H1 (cell line): ENCODE data around the gene CPO. TPM values are rescaled to one million over a fixed set of nuclear protein-coding genes. Genes with fewer than 3 reads are reported as not detected.

Experiments
- CTCF ChIA-PET: fragments of 300-600 bp; sonication (Branson Sonifier 250); formaldehyde crosslinking; loops from one replicate; lab custom pipeline; 2021; ENCODE audit not compliant: partially characterized antibody; lab: Charles Lee
- POLR2A ChIA-PET: fragments of 300-600 bp; sonication (Branson Sonifier 250); formaldehyde crosslinking; loops from one replicate; lab custom pipeline; 2021; ENCODE audit warnings: inconsistent platforms; ENCODE audit not compliant: partially characterized antibody; lab: Charles Lee
- DNase-seq, 2 experiments: peaks; one replicate each; pipeline versions ENCODE4 v3.0.0 to v3.0.0-alpha.2; 2010 to 2022; ENCODE audit warnings: low spot score in 2 of 2, low read depth in 1 of 2, mixed read lengths in 1 of 2
- FAIRE-seq: peaks from 2 replicates; lab custom pipeline; 2011; peaks lifted over from hg19 to GRCh38; lab: Jason Lieb, UNC
- H2AFZ ChIP-seq: 2 replicates; pipeline ENCODE4 v1.8.1; 2012; ENCODE audit warnings: low read length, inconsistent platforms
- H2AK5ac ChIP-seq: 2 replicates; pipeline ENCODE4 v1.6.1; 2013; ENCODE audit warnings: low read depth, low read length
- H2BK120ac ChIP-seq: replicated peaks from 2 replicates; pipeline ENCODE3; 2013; ENCODE audit warnings: low read depth, low read length, inconsistent platforms
- H2BK12ac ChIP-seq: 2 replicates; pipeline ENCODE4 v1.6.1; 2013; ENCODE audit warnings: low read depth, low read length
- H2BK15ac ChIP-seq: 2 replicates; pipeline ENCODE4 v1.6.1; 2013; ENCODE audit warnings: low read length
- H2BK20ac ChIP-seq: 2 replicates; pipeline ENCODE4 v1.6.1; 2013; ENCODE audit warnings: low read length
- H2BK5ac ChIP-seq: 2 replicates; pipeline ENCODE4 v1.6.1; 2013; ENCODE audit warnings: low read depth, low read length
- H3K14ac ChIP-seq: 2 replicates; pipeline ENCODE4 v1.6.1; 2013; ENCODE audit warnings: inconsistent platforms; ENCODE audit not compliant: insufficient read length
- H3K18ac ChIP-seq: 2 replicates; pipeline ENCODE4 v1.6.1; 2013; ENCODE audit warnings: low read length; ENCODE audit errors: extremely low read depth
- H3K23ac ChIP-seq: 2 replicates; pipeline ENCODE4 v1.6.1; 2013; ENCODE audit warnings: inconsistent platforms; ENCODE audit not compliant: insufficient read length
- H3K23me2 ChIP-seq: 2 replicates; pipeline ENCODE4 v1.6.1; 2013; ENCODE audit warnings: low read depth, low read length
- H3K27ac ChIP-seq: 2 replicates; pipeline ENCODE4 v1.6.1; 2011; ENCODE audit warnings: low read depth, low read length, inconsistent platforms
- H3K27me3 ChIP-seq, 4 experiments: replicated peaks in 1 of 4; 1 replicate in 1 of 4; 2 replicates in 3 of 4; pipeline versions ENCODE4 v1.6.1 to v1.8.1; 2011 to 2013; ENCODE audit warnings: low read length in 3 of 4, mild to moderate bottlenecking in 3 of 4, inconsistent platforms in 2 of 4, mixed read lengths in 2 of 4, moderate library complexity in 1 of 4; ENCODE audit not compliant: control insufficient read depth in 3 of 4, insufficient read depth in 3 of 4; ENCODE audit errors: extremely low read depth in 1 of 4
- H3K36me3 ChIP-seq, 4 experiments: 2 replicates each; pipeline versions ENCODE4 v1.6.1 to v1.8.1; 2011 to 2013; ENCODE audit warnings: mild to moderate bottlenecking in 4 of 4, low read length in 3 of 4, moderate library complexity in 2 of 4, control low read depth in 1 of 4, inconsistent platforms in 1 of 4; ENCODE audit not compliant: insufficient read depth in 4 of 4, control insufficient read depth in 2 of 4
- H3K4ac ChIP-seq: replicated peaks from 2 replicates; pipeline ENCODE3; 2013; ENCODE audit warnings: low read length, low read depth, mixed read lengths, inconsistent platforms; ENCODE audit not compliant: insufficient read length
- H3K4me1 ChIP-seq, 4 experiments: replicated peaks in 1 of 4; 1 replicate in 1 of 4; 2 replicates in 3 of 4; pipeline versions ENCODE4 v1.6.1 to v1.8.1; 2011 to 2013; ENCODE audit warnings: low read length in 3 of 4, inconsistent platforms in 2 of 4, mixed read lengths in 1 of 4; ENCODE audit not compliant: insufficient read depth in 4 of 4, control insufficient read depth in 3 of 4
- H3K4me2 ChIP-seq, 2 experiments: 2 replicates each; pipeline versions ENCODE4 v1.6.1 to v1.8.1; 2011 to 2013; ENCODE audit warnings: low read depth in 2 of 2, low read length in 2 of 2, control low read depth in 1 of 2, inconsistent platforms in 1 of 2, mild to moderate bottlenecking in 1 of 2; ENCODE audit not compliant: insufficient read depth in 1 of 2
- H3K4me3 ChIP-seq, 4 experiments: fragments of 200-600, 300-600 bp in 1 of 4; sonication (generic), shearing (Covaris generic), sonication (Bioruptor Twin) in 1 of 4; 2 replicates each; pipeline versions ENCODE4 v1.5.1 to v1.8.1; 2011 to 2016; ENCODE audit warnings: low read length in 4 of 4, low read depth in 3 of 4, control low read depth in 2 of 4, inconsistent platforms in 2 of 4, mild to moderate bottlenecking in 2 of 4, mixed read lengths in 1 of 4, moderate library complexity in 1 of 4; ENCODE audit not compliant: insufficient read depth in 2 of 4; ENCODE audit errors: extremely low read depth in 1 of 4
- H3K56ac ChIP-seq: replicated peaks from 2 replicates; pipeline ENCODE3; 2013; ENCODE audit warnings: low read depth, mild to moderate bottlenecking, mixed read lengths, low read length, inconsistent platforms; ENCODE audit not compliant: insufficient read length
- H3K79me1 ChIP-seq: 2 replicates; pipeline ENCODE4 v1.6.1; 2013; ENCODE audit warnings: low read depth, low read length, control low read depth
- H3K79me2 ChIP-seq, 2 experiments: 2 replicates each; pipeline versions ENCODE4 v1.6.1 to v1.8.1; 2012 to 2013; ENCODE audit warnings: low read length in 2 of 2, mild to moderate bottlenecking in 2 of 2, inconsistent platforms in 1 of 2; ENCODE audit not compliant: insufficient read depth in 2 of 2, control insufficient read depth in 1 of 2
- H3K9ac ChIP-seq, 4 experiments: replicated peaks in 1 of 4; 1 replicate in 1 of 4; 2 replicates in 3 of 4; pipeline versions ENCODE4 v1.6.1 to v1.8.1; 2011 to 2013; ENCODE audit warnings: low read depth in 3 of 4, low read length in 3 of 4, control low read depth in 2 of 4, mild to moderate bottlenecking in 2 of 4, moderate library complexity in 2 of 4, inconsistent platforms in 1 of 4; ENCODE audit errors: extremely low read depth in 1 of 4
- H3K9me3 ChIP-seq, 2 experiments: 2 replicates each; pipeline versions ENCODE4 v1.6.1 to v1.8.1; 2012 to 2013; ENCODE audit warnings: mild to moderate bottlenecking in 2 of 2, moderate library complexity in 2 of 2, control low read depth in 1 of 2, inconsistent platforms in 1 of 2, low read depth in 1 of 2, low read length in 1 of 2, mixed read lengths in 1 of 2; ENCODE audit not compliant: insufficient read depth in 2 of 2
- H4K20me1 ChIP-seq, 2 experiments: replicated peaks in 1 of 2; 2 replicates each; pipeline versions ENCODE3 to v1.8.1; 2011 to 2013; ENCODE audit warnings: inconsistent platforms in 2 of 2, low read length in 2 of 2, mild to moderate bottlenecking in 1 of 2; ENCODE audit not compliant: insufficient read depth in 2 of 2, control insufficient read depth in 1 of 2
- H4K5ac ChIP-seq: 2 replicates; pipeline ENCODE4 v1.6.1; 2013; ENCODE audit warnings: low read length, low read depth, mixed read lengths, inconsistent platforms; ENCODE audit not compliant: insufficient read length
- H4K8ac ChIP-seq: 2 replicates; pipeline ENCODE4 v1.8.0; 2013; ENCODE audit warnings: mild to moderate bottlenecking, moderate library complexity, low read length, inconsistent platforms; ENCODE audit not compliant: insufficient read depth; ENCODE audit errors: extremely low read depth
- H4K91ac ChIP-seq: replicated peaks from 2 replicates; pipeline ENCODE3; 2013; ENCODE audit warnings: low read length, mixed read lengths, inconsistent platforms; ENCODE audit not compliant: insufficient read length
- NANOG ChIP-seq: IDR thresholded peaks from 2 replicates; pipeline ENCODE4 v1.6.1; 2011; ENCODE audit warnings: low read length, low read depth, mild to moderate bottlenecking, inconsistent platforms; ENCODE audit not compliant: insufficient read depth, poor library complexity, severe bottlenecking
- TBP ChIP-seq: IDR thresholded peaks from 2 replicates; pipeline ENCODE4 v1.6.1; 2011; ENCODE audit warnings: low read depth, low read length, improper control_type of control experiment
- ZNF274 ChIP-seq: IDR thresholded peaks from 2 replicates; pipeline ENCODE4 v1.7.0; 2012; ENCODE audit warnings: low read length, borderline replicate concordance; ENCODE audit errors: extremely low read depth
- WGBS, 2 experiments: shearing (Covaris generic) in 1 of 2; methylation state at CpG; one replicate each; pipeline versions ENCODE4 v1.1.6 to v1.1.7; 2013 to 2015; ENCODE audit warnings: low lambda C conversion rate in 2 of 2, mixed read lengths in 2 of 2, inconsistent platforms in 1 of 2, low coverage in 1 of 2, missing lambda C conversion rate in 1 of 2; ENCODE audit not compliant: insufficient replicate concordance in 2 of 2, insufficient coverage in 1 of 2, insufficient read length in 1 of 2; ENCODE audit errors: extremely low coverage in 1 of 2, missing lambda C conversion rate in 1 of 2; 5-methylcytosine and 5-hydroxymethylcytosine counted together
- polyA plus RNA-seq, 7 experiments: library from polyadenylated mRNA; depleted of rRNA in 3 of 7; stranded (reverse) in 5 of 7; unstranded in 2 of 7; fragments of >200 nt in 5 of 7; fragments of 200-250 nt in 2 of 7; gene quantifications; 1 replicate in 5 of 7; 2 replicates in 1 of 7; 4 replicates in 1 of 7; pipeline versions ENCODE4 v1.2.1 to v1.2.3, GENCODE V29; 2011 to 2013; ENCODE audit warnings: missing spikeins in 2 of 7, mixed read lengths in 2 of 7
- total RNA-seq: library from RNA; stranded (reverse); fragmentation: NEBNext Ultra II Directional; extraction: Animal tissue kit (Norgen Biotek cat#: 25700); gene quantifications from 2 replicates; pipeline ENCODE4 v1.2.1, GENCODE V29; 2021

CPO gene
- total and polyA plus RNA-seq, 2 of the 8 experiments (the other 6 are each of a cell fraction or from before 2014, with no cell fraction given), result 1.3 TPM

DNA sequence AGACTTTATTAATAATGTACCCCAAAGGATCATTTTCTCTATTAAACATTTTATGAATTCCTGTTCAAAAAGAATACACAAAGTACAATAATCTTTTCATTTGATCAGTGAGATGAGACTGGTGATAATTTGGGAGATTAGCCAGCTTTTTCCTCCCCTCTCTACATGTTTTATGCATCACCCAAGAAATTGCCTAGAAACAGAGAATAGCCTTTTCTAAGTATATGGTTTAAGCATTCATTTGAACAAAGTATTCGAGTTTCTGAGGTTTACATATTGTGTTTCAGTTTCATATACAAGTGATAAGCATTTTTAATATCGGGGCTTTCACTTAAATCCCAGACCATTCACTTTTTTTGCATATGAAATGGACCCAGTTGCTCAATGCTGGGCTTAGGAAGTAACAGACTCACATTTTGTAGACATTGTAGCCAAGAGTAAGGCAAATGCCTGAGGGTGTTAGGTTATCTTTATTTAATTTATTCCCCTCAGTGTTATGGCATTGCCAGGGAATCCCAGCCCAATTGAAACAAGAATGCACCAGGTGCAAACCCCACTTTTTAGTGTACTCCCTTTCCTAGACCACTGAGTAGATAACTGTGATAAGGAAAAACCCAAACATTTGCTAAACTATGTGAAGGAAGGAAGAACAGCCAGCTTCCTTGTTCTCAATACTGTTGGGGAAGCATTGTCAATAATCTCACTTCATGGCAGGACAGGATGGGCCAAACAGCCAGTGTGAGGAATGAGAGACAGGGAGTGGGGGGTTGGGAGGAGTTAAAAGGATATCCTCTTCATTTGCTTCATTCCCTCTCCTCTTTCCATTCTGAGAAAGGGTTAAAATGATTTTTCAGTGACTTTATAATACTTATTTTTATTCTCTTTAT lies 3.5 kb downstream of the CPO start:
- WGBS, 2 experiments, result 79% methylated on average over 2 of the region's 2 CpGs; no CpG with 5 or more reads in 1 of the 2 experiments
- Histone ChIP-seq H3K27me3 (no peaks in the 10 kb centered on the region), H4K91ac (no peak overlapping the region), H3K36me3 (no peaks in the 10 kb centered on the region), H2AK5ac (no peak overlapping the region), H3K79me2 (no peaks in the 10 kb centered on the region), H3K4me2 (0 out of 4 replicates have a peak overlapping the region, but pooled peaks of 1 of the 2 experiments have one; percentile 8), H3K4ac (no peak overlapping the region), H2AFZ (no peak overlapping the region), H4K5ac (no peak overlapping the region), H3K56ac (no peak overlapping the region), H3K18ac (no peak overlapping the region), H3K23me2 (no peaks in the 10 kb centered on the region), H2BK20ac (no peak overlapping the region), H3K9me3 (peaks cover 0 to 10% of the 10 kb centered on the region in 2 experiments; a peak in 2 of 4 replicates), H4K20me1 (no peaks in the 10 kb centered on the region), H3K27ac (no peak overlapping the region), H3K4me3 (no peak overlapping the region), H4K8ac (no peak overlapping the region), H3K14ac (no peak overlapping the region), H2BK12ac (no peak overlapping the region), H2BK15ac (no peak overlapping the region), H3K9ac (no peak overlapping the region), H2BK120ac (no peak overlapping the region), H3K4me1 (0 out of 7 replicates have a peak, but pooled peaks cover 0 to 3% (median 0%) of the 10 kb centered on the region in 4 experiments), H2BK5ac (no peak overlapping the region)
- no peak for DNase-seq
- POLR2A ChIA-PET, result no interaction called here
- CTCF ChIA-PET, result no interaction called here
- FAIRE-seq, result no peak
- TF ChIP-seq NANOG (no peak), TBP (no peak), ZNF274 (no peak)
- TF ChIP-seq, all 59 proteins: peak for 0
- Histone ChIP-seq H3K23ac (no peak overlapping the region), H3K79me1 (no peaks in the 10 kb centered on the region)
